ENCODE data around the gene ASPSCR1.

ASPSCR1 gene

GRCh38 chr17:82013772-82014321, 36.4 kb downstream of the ASPSCR1 start:
- no peak for DNase-seq

GRCh38 chr17:82014432-82014831, 37.0 kb downstream of the ASPSCR1 start:
- DNase-seq: no peak

- no peak for DNase-seq
These were observed 37.5 kb downstream of the ASPSCR1 start for GRCh38 chr17:82014971-82015310.

GRCh38 chr17:82015311-82015971, 38.0 kb downstream of the ASPSCR1 start:
- no peak for DNase-seq

GRCh38 chr17:82016061-82016874, 38.8 kb downstream of the ASPSCR1 start:
- DNase-seq: no peak

- no peak for DNase-seq
These were observed 39.5 kb downstream of the ASPSCR1 start for GRCh38 chr17:82016875-82017459.

- no peak for DNase-seq
These were observed 40.3 kb downstream of the ASPSCR1 start for GRCh38 chr17:82017612-82018151.

- no peak for DNase-seq
These were observed 40.9 kb downstream of the ASPSCR1 start for GRCh38 chr17:82018152-82018988.

GRCh38 chr17:82018989-82019689, 41.7 kb downstream of the ASPSCR1 start:
- DNase-seq: no peak

GRCh38 chr17:82019690-82020571, 42.5 kb downstream of the ASPSCR1 start:
- no peak for DNase-seq

- no peak for DNase-seq
These were observed 43.2 kb downstream of the ASPSCR1 start for GRCh38 chr17:82020572-82021106.

GRCh38 chr17:82021107-82021899, 43.9 kb downstream of the ASPSCR1 start:
- DNase-seq: no peak

GRCh38 chr17:82021900-82022309, 44.5 kb downstream of the ASPSCR1 start:
- no peak for DNase-seq

GRCh38 chr17:82022310-82022980, 45.0 kb downstream of the ASPSCR1 start, which contains the start of gene CENPX:
Gene CENPX, minus strand, starts transcription at chr17:82022878. Its CDS starts 17 bp downstream, at chr17:82022861.
- no peak for DNase-seq

GRCh38 chr17:82022981-82023446, 45.6 kb downstream of the ASPSCR1 start, which contains the start of gene LRRC45:
Gene LRRC45, plus strand, starts transcription at chr17:82023305. Its CDS starts 339 bp downstream, at chr17:82023644.
- DNase-seq: peak; percentile 99

GRCh38 chr17:82023447-82024241, 46.2 kb downstream of the ASPSCR1 start:
- DNase-seq: no peak

- no peak for DNase-seq
These were observed 47.4 kb downstream of the ASPSCR1 start for GRCh38 chr17:82024859-82025258.
